Endothelial cell (in vitro differentiated cells): Measurements from ENCODE around the gene CHD5. TPM values are rescaled to one million over a fixed set of nuclear protein-coding genes. Genes with fewer than 3 reads are reported as not detected.

ENCODE experiments used
- DNase-seq: peaks from one replicate; pipeline ENCODE4 v3.0.0; 2021; ENCODE audit warnings: low spot score
- H3K27ac Mint-ChIP-seq: one replicate; pipeline ENCODE4 v1.8.0; 2021; ENCODE audit warnings: mixed read lengths, inconsistent platforms; ENCODE audit not compliant: unreplicated experiment
- H3K27me3 Mint-ChIP-seq: one replicate; pipeline ENCODE4 v1.8.0; 2021; ENCODE audit warnings: mild to moderate bottlenecking, moderate library complexity, mixed read lengths, inconsistent platforms; ENCODE audit not compliant: unreplicated experiment
- H3K36me3 Mint-ChIP-seq: one replicate; pipeline ENCODE4 v1.8.0; 2021; ENCODE audit warnings: mild to moderate bottlenecking, low read depth, mixed read lengths, inconsistent platforms; ENCODE audit not compliant: unreplicated experiment
- H3K4me1 Mint-ChIP-seq: one replicate; pipeline ENCODE4 v1.8.0; 2021; ENCODE audit warnings: mild to moderate bottlenecking, mixed read lengths, inconsistent platforms; ENCODE audit not compliant: unreplicated experiment
- H3K4me3 Mint-ChIP-seq: one replicate; pipeline ENCODE4 v1.8.0; 2021; ENCODE audit warnings: mild to moderate bottlenecking, mixed read lengths, inconsistent platforms; ENCODE audit not compliant: unreplicated experiment
- H3K9me3 Mint-ChIP-seq: one replicate; pipeline ENCODE4 v1.8.0; 2021; ENCODE audit warnings: mixed read lengths, inconsistent platforms; ENCODE audit not compliant: unreplicated experiment
- CTCF ChIP-seq: fragments of 200-600 bp; sonication (generic); IDR thresholded peaks from one replicate; pipeline ENCODE4 v1.5.0; 2021; ENCODE audit warnings: antibody characterized with exemption; ENCODE audit not compliant: unreplicated experiment
- total RNA-seq: library from RNA; stranded (reverse); fragmentation: NEBNext Ultra II Directional; extraction: Animal tissue kit (Norgen Biotek cat#: 25700); gene quantifications from one replicate; pipeline ENCODE4 v1.2.1, GENCODE V29; 2021; ENCODE audit not compliant: unreplicated experiment

The CHD5 gene
- total RNA-seq, 1 donor from 2014 or later = 0.15 TPM

DNA sequence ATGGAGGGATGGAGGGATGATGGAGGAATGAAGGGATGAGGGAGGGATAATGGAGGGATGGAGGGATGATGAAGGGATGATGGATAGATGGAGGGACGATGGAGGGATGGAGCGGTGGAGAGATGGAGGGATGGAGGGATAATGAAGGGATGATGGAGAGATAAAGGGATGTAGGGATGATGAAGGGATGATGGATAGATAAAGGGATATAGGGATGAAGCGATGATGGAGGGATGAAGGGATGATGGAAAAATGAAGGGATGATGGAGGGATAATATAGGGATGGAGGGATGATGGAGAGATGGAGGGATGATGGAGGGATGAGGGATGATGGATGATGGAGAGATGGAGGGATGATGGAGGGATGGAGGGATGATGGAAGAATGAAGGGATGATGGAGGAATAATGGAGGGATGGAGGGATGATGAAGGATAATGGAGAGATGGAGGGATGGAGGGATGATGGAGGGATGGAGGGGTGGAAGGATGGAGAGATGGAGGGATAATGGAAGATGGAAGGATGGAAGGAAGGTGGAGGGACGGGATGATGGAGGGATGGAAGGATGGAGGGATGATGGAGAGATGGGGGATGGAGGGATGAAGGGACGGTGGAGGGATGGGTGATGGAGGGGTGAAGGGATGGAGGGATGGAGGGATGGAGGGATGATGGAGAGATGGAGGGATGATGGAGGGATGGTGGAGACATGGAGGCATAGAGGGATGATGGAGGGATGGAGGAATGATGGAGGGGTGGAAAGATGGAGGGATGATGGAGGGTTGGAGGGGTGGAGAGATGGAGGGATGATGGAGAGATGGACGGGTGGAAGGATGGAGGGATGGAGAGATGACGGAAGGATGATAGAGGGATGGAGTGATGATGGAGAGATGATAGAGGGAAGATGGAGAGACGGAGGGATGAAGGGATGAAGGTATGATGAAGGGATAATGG, 72.4 kb downstream of the CHD5 start:
- no peak for TF ChIP-seq CTCF
- Mint-ChIP-seq H3K4me1 (no peaks in the 10 kb centered on the region), H3K4me3 (no peak overlapping the region), H3K27ac (no peak overlapping the region), H3K27me3 (peaks cover 10% of the 10 kb centered on the region), H3K36me3 (no peaks in the 10 kb centered on the region), H3K9me3 (no peaks in the 10 kb centered on the region)
- no peak for DNase-seq

GRCh38 chr1:6106977-6107376, 73.1 kb downstream of the CHD5 start:
- Mint-ChIP-seq H3K4me1 (no peaks in the 10 kb centered on the region), H3K27ac (no peak overlapping the region), H3K4me3 (no peak overlapping the region), H3K36me3 (no peaks in the 10 kb centered on the region), H3K9me3 (no peaks in the 10 kb centered on the region), H3K27me3 (peaks cover 10% of the 10 kb centered on the region)
- TF ChIP-seq CTCF = no peak
- no peak for DNase-seq

- peaks cover 10% of the 10 kb centered on the region for H3K27me3 Mint-ChIP-seq
- H3K4me3 Mint-ChIP-seq = no peak overlapping the region
- H3K4me1 Mint-ChIP-seq = no peaks in the 10 kb centered on the region
- H3K36me3 Mint-ChIP-seq = no peaks in the 10 kb centered on the region
- no peak overlapping the region for H3K27ac Mint-ChIP-seq
- H3K9me3 Mint-ChIP-seq = no peaks in the 10 kb centered on the region
- TF ChIP-seq CTCF = no peak
- DNase-seq = no peak
These were observed 73.8 kb downstream of the CHD5 start for GRCh38 chr1:6106321-6106731.

DNA sequence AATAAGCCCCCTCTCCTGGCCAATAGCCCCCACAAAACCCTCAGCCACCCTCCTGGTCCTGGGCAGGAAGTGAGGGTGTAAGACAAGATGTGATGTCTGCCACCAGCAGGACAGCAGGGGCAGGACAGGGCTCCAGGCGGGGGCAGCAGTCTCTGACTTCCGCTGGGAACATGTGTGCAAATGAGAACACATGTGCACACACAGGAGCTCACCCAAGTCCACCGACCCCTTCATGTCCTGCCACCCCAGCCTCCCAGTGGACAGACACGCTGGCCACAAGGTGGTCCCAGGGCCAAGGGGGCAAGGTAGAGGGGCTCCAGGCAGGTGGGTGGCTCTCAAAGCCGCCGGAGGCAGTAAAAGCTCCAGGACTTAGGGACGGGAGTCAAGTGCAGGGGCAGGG, 74.4 kb downstream of the CHD5 start:
- Mint-ChIP-seq H3K27me3 (peaks cover 10% of the 10 kb centered on the region), H3K27ac (no peak overlapping the region), H3K36me3 (no peaks in the 10 kb centered on the region), H3K9me3 (no peaks in the 10 kb centered on the region), H3K4me3 (no peak overlapping the region), H3K4me1 (no peaks in the 10 kb centered on the region)
- DNase-seq = no peak
- no peak for TF ChIP-seq CTCF

DNA sequence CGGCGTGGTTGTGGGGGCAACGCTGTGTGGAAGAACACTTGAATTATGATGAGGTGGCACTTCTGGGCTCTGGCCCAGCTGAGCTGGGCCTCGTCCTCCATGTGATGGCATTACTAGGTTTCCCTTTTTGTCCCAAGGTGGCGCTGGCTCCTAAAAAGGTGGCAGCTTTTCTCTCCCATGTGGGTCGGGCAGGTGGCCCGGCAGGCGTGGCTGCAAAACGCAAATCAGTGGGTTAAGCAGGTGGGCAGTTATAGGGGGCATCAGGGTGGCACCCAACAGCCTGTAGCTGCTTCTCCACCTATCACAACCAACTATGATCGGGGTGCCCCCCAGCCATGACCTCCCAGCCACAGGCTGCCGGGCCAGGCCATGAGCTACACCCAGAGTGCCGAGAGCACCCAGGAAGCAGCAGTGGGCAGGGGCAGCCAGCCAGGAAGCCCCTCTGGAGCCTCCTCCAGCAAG, 74.9 kb downstream of the CHD5 start:
- Mint-ChIP-seq H3K27me3 (peaks cover 9% of the 10 kb centered on the region), H3K4me3 (no peak overlapping the region), H3K36me3 (no peaks in the 10 kb centered on the region), H3K9me3 (no peaks in the 10 kb centered on the region), H3K4me1 (no peaks in the 10 kb centered on the region), H3K27ac (no peak overlapping the region)
- no peak for TF ChIP-seq CTCF
- DNase-seq = no peak
